HG03175 (cell line): ENCODE results near the gene XPO1.

Experiments
- ATAC-seq: cut with Tn5 transposase; IDR thresholded peaks from one replicate; pipeline ENCODE4 v1.9.1; 2021; ENCODE audit warnings: mild to moderate bottlenecking, moderate library complexity; ENCODE audit not compliant: unreplicated experiment

Gene XPO1

GRCh38 chr2:61435291-61435690 is 102.9 kb downstream of the XPO1 start:
- ATAC-seq, result no peak

DNA sequence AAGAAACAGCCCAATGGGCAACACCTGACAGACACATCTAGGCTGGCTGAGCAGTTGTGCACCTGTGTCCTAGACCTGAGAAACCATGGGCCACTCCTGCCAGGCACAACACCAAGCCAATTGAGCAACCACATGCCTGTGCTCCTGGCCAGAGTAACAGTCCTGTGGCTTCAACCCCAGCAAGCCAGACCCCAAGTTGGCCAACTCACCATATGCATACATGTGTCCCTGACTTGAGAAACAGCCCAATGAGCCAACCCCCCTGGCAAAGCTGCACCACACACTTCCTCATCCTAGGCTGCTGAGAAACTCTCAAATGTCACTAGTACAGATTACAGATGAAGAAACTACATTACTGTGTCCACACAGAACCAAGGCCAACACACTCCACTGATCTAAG is 103.8 kb downstream of the XPO1 start:
- ATAC-seq, result no peak

DNA sequence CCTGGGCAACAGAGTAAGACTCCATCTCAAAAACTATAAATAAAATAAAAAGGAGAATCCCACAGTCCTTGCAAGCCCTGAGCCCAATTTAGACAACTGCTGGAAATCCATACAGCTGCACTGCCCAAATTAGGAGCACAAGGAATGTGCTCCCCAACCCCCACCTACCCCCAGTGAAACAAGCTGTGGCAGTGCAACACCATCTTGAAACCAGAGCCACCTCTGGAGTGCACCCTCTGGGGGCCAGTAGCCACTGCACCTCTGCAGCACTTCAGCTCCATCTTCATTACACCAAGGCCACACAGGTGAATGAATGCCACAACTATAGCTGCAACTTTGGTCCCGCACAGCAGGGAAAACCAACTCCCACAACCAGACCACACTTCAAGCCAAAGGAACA is 104.5 kb downstream of the XPO1 start:
- no peak for ATAC-seq

GRCh38 chr2:61432990-61433389 is 105.2 kb downstream of the XPO1 start:
- no peak for ATAC-seq

DNA sequence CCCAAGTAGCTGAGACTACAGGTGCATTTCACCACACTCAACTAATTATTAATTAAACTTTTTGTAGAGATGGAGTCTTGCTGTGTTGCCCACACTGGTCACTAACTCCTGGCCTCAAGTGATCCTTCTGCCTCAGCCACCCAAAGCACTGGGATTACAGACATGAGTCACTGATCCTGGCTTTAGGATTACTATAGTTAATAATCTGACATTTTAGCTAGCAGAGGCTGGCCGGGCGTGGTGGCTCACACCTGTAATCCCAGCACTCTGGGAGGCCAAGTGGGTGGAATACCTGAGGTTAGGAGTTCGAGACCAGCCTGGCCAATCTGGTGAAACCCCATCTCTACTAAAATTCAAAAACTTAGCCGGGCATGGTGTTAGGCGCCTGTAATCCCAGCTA is 106.8 kb downstream of the XPO1 start:
- no peak for ATAC-seq
